ENCODE data around the gene CYLD. TPM values are rescaled to one million over a fixed set of nuclear protein-coding genes. Genes with fewer than 3 reads are reported as not detected.

Gene CYLD
- total RNA-seq, 1 experiment from 2014 or later, result 9.5 TPM

DNA sequence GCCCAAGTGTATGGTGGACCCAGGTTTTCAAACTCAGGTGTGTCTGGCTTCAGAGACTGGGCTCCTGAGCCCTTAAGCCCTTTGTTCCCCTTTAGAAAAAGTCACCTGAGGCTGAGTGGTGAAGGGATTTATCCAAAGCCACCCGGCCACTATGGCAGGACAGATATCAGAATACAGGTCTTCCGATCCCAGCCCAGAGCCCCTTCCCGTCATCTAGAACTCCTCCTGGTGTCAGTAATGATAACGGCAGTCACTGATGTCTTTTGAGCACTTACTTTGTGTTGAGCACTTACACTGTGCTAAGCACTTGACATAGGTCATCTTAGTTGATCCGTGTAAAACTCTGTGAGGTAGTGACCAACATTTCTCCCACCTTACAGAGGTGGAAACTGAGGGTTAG, 31.9 kb upstream of the CYLD start:
- DNase-seq (ENCODE audit: extremely low read depth, low read depth), result no peak

DNA sequence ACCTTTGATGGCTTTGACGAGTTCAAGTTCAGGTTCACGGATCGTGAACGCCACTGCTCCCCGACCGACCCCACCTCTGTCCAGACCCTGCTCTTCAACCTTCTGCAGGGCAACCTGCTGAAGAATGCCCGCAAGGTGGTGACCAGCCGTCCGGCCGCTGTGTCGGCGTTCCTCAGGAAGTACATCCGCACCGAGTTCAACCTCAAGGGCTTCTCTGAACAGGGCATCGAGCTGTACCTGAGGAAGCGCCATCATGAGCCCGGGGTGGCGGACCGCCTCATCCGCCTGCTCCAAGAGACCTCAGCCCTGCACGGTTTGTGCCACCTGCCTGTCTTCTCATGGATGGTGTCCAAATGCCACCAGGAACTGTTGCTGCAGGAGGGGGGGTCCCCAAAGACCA, 30.8 kb upstream of the CYLD start:
- no peak for DNase-seq (ENCODE audit: extremely low read depth, low read depth)

GRCh38 chr16:50711862-50712559, 29.9 kb upstream of the CYLD start:
- no peak for DNase-seq (ENCODE audit: extremely low read depth, low read depth)

GRCh38 chr16:50712560-50712898, 29.4 kb upstream of the CYLD start:
- no peak for DNase-seq (ENCODE audit: extremely low read depth, low read depth)

- DNase-seq (ENCODE audit: extremely low read depth, low read depth), result no peak
Measured at GRCh38 chr16:50712956-50713355, 28.9 kb upstream of the CYLD start.

DNA sequence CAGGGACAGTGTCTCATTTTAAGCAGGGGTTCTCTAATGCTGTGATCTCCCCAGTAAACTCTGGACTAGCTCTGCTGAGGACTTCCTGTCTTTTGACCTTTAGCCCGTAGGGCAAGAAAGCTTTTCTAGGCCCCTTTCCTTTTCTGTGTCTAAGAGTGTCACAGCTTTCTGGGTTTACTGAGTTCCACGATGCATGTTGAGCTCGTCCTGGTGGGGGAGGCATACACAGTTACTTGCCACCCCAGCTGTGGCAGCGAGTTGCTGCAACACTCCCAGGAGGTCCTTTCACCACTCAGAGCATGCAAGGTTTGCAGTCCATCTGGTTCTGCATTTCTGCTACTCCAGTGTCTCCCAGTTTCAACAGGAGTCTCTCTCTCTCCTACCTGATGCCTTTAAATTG, 24.8 kb upstream of the CYLD start:
- DNase-seq (ENCODE audit: extremely low read depth, low read depth), result no peak

DNA sequence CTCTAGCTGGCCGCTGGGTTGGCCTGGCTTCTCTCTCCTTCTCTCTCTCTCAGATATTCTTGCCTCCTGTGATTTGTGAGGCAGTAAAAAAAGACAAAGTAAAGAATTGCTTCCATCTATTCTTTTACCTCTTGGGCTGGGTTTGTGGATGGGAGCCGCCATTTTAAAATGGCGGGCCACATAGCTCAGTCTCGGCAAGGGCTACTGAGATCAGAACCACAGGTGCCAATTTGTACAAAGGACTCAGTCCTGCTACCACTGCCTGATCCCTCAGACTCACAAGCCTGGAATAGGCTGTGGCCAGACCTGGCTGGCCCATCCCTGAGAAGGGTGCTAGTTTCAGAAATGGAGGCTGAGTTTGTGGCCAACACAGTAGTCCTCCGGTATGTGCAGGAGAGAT, 24.4 kb upstream of the CYLD start:
- DNase-seq (ENCODE audit: extremely low read depth, low read depth), result no peak

DNA sequence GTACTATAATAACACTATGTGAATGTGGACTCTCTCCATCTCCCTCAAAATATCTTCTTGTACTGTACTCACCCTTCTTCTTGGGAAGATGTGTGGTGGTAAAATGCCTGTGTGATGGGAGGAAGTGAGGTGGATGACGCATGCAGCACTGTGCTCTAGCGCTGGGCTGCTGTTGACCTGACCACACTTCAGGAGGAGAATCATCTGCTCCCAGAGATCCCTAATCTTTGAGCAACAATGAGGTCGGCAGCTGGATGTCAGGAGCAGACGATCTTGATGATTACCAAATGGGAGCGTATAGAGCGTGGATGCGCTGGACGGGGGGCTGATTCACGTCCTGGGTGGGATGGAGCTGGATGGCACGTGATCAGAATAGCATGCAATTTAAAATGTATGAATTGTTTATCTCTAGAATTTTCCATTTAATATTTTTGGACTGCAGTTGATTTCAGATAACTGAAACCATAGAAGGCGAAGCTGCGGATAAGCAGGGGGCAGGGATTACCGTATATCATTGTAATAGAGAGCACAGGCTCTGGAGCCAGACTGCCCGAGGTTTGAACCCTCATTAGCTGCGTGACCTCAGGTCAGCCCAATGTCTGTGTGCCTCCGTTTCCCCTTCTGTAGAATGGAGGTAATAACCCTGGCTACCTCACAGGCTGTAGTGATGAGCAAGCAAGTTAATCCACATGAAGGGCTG, 23.7 kb upstream of the CYLD start:
- no peak for DNase-seq (ENCODE audit: extremely low read depth, low read depth)

DNA sequence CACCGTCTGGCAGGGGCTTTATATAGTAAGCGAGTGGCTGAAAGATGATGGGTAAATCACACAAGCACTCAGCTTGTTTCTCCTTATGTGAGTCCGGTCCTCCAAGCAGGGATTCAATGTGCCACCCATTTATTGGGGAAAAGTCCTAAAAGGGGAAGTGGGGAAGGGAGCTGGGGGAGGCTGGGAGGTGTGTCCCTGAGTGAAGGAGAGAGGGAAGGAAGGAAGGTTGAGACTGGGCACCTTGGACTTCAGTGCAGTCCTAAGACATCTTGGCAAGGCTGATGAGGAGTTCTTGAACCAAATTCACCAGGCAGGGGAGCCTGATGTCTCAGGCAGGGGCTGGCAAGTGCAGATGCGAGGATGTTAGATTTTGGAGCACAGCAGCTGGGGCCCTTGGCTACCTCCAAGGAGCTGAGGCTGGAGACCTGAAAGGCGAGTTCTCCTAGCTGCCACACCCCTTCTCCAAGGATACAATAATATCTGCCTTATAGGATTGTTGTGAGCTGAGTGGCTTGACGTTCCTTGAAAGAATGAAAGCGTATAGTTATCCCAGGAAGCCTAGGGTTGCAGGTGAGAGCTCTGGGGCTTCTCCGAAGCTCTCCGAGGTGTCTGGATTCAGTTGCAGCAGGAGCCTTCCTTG, 23.0 kb upstream of the CYLD start:
- DNase-seq (ENCODE audit: extremely low read depth, low read depth), result no peak

DNA sequence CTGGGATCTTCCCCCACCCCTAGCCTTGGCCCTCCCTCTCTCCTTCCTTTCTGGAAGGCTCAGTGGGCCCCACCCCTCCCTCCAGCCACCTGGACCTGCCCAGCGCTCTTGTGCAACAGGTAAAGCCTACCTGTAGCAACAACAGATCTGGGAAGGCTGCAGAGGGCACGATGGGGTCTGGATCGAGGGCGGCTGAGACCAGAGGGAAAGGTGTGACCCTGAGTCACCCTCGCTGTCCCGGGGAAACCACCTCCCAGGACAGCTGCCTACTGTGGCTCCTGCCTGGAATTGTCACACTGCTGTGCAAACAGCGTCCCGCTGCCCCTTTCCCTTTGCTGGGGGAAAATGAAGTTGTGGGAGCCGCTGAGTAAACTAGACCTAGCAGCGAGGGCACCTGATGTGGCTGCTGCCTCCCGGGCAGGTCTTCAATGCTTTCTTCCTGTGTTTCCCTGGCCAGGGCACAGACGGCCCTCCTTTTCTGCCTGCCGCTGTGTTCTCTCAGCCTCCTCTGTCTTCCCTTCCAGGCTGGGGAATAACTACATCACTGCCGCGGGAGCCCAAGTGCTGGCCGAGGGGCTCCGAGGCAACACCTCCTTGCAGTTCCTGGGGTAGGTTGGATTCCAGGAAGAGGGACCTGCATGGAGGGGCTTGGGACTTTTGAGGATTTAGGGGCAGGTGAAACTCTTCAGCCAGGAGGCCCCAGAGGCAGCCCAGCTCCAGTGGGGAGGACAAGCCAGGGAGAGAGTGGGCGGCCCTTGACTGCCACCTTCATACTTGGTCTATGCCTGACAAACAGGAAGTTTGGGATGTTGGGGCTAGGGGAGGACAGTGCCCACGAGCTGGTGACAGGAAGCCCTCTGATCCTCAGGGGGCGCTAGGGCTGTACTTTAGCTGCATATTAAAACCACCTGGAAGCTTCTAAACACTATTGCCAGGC, 22.2 kb upstream of the CYLD start:
- no peak for DNase-seq (ENCODE audit: extremely low read depth, low read depth)

- DNase-seq (ENCODE audit: extremely low read depth, low read depth), result no peak
Measured at GRCh38 chr16:50721549-50722404, 20.1 kb upstream of the CYLD start.

GRCh38 chr16:50722405-50722737, 19.5 kb upstream of the CYLD start:
- no peak for DNase-seq (ENCODE audit: extremely low read depth, low read depth)

GRCh38 chr16:50722960-50723359, 18.9 kb upstream of the CYLD start:
- no peak for DNase-seq (ENCODE audit: extremely low read depth, low read depth)

DNA sequence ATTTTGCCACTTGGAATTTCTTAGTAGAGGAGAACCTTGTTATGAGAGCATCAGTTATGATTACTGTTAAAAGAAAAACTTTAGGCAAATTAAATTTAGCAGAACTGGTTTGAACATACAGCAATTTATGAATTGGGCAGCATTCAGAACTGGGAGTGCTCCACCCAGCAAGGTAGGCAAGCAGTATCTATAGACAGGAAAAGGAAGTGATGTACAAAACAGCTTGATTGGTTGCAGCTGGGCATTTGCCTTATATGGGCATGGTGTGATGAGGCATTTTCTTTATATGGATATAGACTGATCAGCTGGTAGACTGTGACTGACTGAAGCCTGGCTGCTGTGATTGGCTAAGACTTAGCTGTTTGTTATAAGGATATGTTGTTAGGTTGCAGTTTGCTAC, 17.6 kb upstream of the CYLD start:
- no peak for DNase-seq (ENCODE audit: extremely low read depth, low read depth)

GRCh38 chr16:50731130-50731988, 10.5 kb upstream of the CYLD start:
- no peak for DNase-seq (ENCODE audit: extremely low read depth, low read depth)

DNA sequence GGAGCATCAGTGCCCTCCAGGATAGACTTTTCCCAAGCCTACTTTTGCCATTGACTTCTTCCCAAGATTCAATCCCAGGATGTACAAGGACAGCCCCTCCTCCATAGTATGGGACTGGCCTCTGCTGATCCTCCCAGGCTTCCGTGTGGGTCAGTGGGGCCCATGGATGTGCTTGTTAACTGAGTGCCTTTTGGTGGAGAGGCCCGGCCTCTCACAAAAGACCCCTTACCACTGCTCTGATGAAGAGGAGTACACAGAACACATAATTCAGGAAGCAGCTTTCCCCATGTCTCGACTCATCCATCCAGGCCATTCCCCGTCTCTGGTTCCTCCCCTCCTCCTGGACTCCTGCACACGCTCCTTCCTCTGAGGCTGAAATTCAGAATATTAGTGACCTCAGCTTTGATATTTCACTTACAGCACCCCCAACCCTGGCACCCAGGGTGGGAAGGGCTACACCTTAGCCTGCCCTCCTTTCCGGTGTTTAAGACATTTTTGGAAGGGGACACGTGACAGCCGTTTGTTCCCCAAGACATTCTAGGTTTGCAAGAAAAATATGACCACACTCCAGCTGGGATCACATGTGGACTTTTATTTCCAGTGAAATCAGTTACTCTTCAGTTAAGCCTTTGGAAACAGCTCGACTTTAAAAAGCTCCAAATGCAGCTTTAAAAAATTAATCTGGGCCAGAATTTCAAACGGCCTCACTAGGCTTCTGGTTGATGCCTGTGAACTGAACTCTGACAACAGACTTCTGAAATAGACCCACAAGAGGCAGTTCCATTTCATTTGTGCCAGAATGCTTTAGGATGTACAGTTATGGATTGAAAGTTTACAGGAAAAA, 9.7 kb upstream of the CYLD start:
- no peak for DNase-seq (ENCODE audit: extremely low read depth, low read depth)

DNA sequence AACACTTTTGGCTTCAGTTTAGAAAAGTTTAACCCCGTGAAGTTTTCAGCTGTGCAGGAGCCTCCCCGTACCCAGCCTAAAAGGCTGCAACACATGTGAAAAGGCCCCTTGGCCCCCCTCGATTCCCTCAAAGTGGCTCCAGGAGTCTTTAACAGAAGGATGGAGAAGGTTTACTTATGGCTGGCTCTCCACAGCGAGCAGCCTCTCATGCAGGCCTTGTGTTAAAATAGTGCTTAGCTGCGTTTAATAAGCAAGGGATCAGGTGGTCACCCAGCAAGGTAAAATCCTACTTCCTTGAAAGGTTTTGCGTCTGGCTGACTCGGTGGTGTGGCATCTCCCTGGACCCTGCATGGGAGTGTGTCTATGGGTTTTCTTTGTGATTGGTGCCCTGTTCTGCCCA, 8.4 kb upstream of the CYLD start:
- no peak for DNase-seq (ENCODE audit: extremely low read depth, low read depth)

- DNase-seq (ENCODE audit: extremely low read depth, low read depth), result no peak
Measured at GRCh38 chr16:50735629-50736122, 6.2 kb upstream of the CYLD start.

Data from NCI-H460 (cell line).